Loucy (cell line): ENCODE results near the gene ACTR10.

Experiments used
- EZH2phosphoT487 ChIP-seq: fragments of 200-600 bp; IDR thresholded peaks from 2 replicates; pipeline ENCODE4 v1.6.1; 2018; ENCODE audit warnings: antibody characterized with exemption, mild to moderate bottlenecking, moderate library complexity, borderline replicate concordance
- TF ChIP-seq, protein P1 (sequence below): fragments of 200-600 bp; sonication (generic); conservative IDR thresholded peaks from 2 replicates; pipeline ENCODE4 v1.5.1; 2014; ENCODE audit warnings: mild to moderate bottlenecking, antibody characterized with exemption, low read length

DNA sequence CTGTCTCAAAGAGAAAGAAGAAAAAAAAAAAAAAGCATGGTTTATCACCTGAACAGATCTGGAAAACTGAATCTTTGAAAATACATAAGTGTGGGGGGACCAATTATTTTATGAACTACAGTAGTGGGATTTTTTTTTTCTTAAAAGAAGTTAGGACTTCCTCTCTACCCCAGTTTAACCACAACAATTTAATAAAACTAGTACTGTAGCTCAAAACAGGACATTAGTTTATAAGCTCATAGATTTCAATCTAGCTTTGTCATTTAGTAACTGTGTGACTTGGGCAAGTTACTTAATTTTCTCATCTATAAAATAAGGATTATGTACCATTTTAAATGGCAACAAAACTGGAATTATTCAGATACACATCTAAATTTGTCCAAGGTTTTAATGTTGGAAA lies 74.9 kb downstream of the ACTR10 start:
- no peak for TF ChIP-seq EZH2phosphoT487
- TF ChIP-seq, protein P1, sequence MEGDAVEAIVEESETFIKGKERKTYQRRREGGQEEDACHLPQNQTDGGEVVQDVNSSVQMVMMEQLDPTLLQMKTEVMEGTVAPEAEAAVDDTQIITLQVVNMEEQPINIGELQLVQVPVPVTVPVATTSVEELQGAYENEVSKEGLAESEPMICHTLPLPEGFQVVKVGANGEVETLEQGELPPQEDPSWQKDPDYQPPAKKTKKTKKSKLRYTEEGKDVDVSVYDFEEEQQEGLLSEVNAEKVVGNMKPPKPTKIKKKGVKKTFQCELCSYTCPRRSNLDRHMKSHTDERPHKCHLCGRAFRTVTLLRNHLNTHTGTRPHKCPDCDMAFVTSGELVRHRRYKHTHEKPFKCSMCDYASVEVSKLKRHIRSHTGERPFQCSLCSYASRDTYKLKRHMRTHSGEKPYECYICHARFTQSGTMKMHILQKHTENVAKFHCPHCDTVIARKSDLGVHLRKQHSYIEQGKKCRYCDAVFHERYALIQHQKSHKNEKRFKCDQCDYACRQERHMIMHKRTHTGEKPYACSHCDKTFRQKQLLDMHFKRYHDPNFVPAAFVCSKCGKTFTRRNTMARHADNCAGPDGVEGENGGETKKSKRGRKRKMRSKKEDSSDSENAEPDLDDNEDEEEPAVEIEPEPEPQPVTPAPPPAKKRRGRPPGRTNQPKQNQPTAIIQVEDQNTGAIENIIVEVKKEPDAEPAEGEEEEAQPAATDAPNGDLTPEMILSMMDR, result no peak
